GM12865 (cell line): ENCODE measurements around the gene WWTR1.

ENCODE experiments used
- DNase-seq: peaks from one replicate; pipeline ENCODE4 v3.0.0; 2010; ENCODE audit warnings: low read depth
- H3K4me3 ChIP-seq: 2 replicates; pipeline ENCODE4 v1.5.1; 2011; ENCODE audit warnings: mild to moderate bottlenecking, low read depth, low read length, control low read depth
- CTCF ChIP-seq: IDR thresholded peaks from 2 replicates; pipeline ENCODE4 v1.5.1; 2011; ENCODE audit warnings: low read length, control low read depth, low read depth, inconsistent platforms; ENCODE audit not compliant: insufficient read depth; ENCODE audit errors: missing control alignments

WWTR1 gene

GRCh38 chr3:149586871-149587270 lies 71.0 kb downstream of the WWTR1 start:
- no peak for DNase-seq
- no peak overlapping the region for H3K4me3 ChIP-seq
- no peak for TF ChIP-seq CTCF

GRCh38 chr3:149585401-149585726 lies 72.5 kb downstream of the WWTR1 start:
- H3K4me3 ChIP-seq: no peak overlapping the region
- TF ChIP-seq CTCF: no peak
- DNase-seq: peak; percentile 90

DNA sequence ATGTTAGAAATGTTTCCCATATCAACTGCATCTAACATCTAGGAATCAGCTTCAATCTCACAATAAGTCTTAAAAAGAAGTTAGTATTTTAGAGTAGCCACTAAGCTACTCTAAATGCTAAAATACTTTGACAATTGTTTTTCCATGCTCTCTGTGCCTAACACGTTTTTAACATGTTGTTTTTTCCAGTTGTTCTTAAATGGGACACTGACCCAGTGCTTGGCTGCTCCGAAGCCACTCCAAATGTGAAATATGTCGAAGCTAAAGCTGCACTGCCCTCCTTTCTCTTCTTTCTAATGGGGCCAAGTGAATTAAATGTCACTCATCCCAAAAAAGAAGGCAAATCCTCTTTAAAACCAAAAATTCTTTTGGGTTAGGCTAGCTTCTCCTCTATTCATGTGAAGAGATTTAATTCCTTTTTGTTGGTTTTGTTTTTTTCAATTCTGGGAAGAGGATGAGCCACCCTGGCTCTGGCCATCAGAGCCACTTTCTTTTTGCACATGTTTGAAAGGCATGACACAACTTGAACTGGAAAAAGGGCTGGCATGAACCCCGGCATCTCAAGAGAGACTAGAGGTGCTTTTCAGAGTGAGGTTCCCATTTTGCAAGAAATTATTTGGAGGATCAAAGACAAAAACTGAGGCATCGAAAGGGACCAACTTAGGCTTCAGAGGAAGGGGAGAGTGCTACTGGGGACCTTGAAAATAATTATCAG lies 73.7 kb downstream of the WWTR1 start:
- no peak overlapping the region for H3K4me3 ChIP-seq
- no peak for TF ChIP-seq CTCF
- DNase-seq: no peak

DNA sequence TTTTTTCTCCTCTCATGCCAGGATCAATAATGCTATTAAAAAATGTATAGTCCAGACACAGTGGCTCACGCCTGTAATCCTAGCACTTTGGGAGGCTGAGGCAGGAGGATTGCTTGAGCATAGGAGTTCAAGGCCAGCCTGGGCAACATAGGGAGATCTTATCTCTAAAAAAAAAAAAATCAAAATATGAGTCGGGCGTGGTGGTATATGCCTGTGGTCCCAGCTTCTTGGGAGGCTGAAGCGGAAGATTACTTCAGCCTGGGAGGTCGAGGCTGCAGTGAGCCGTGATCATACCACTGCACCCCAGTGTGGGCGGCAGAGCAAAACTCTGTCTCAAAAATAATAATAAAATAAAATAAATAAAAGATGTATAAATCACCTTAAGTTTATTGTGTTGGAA lies 75.4 kb downstream of the WWTR1 start:
- no peak for TF ChIP-seq CTCF
- no peak for DNase-seq
- H3K4me3 ChIP-seq: no peak overlapping the region

DNA sequence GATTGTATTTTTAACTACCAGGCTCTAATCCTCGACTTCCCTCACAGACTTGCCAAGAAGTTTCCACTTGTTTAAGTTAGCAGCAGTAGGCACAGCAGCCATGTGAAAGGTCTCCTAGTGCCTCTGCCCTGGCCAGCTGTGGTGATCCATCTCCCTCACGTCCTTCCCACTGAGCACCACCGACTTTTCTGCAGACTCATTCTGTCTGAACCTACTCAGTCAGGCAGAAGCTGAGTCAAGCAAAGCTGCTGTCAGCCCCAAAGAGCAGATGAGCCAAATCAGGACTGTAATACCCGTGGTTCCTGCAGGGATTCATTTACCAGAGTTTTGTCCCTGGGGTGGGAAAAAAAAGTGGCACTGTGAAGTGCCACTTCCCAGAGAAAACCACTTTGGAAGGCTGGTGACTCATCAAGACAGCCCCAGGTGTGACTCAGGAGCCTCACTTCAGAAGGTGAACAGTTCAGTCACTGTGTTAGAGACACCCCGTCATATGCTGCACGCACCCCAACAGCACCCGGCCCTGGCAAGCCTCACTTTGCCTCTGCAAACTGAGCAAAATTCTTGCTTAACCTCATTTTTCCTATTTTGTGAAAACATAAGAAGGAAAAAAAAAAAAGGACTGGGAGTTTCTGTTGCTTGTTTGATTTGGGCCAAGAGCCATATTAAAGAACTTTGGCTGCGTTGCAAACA lies 76.0 kb downstream of the WWTR1 start:
- DNase-seq: peak; percentile 55
- no peak overlapping the region for H3K4me3 ChIP-seq
- TF ChIP-seq CTCF: no peak

DNA sequence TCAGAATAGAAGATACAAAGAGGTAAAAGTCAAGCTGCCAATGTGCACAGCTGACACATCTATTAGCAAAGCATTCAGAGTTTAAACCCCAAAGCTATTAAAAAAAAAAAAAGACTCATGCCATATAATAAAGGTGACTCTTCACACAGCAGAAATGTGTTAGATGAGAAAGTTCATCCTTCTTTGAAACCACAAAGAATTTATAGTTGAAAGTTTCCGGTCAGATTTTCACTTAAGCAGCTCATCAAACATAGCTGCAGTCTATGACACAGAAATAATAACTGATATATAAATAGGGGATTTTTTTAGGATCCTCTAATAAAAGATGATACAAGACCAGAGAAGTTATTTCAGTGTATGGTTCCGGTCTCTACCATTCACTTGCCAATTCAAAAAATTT lies 76.6 kb downstream of the WWTR1 start:
- DNase-seq: peak; percentile 51
- TF ChIP-seq CTCF: no peak

DNA sequence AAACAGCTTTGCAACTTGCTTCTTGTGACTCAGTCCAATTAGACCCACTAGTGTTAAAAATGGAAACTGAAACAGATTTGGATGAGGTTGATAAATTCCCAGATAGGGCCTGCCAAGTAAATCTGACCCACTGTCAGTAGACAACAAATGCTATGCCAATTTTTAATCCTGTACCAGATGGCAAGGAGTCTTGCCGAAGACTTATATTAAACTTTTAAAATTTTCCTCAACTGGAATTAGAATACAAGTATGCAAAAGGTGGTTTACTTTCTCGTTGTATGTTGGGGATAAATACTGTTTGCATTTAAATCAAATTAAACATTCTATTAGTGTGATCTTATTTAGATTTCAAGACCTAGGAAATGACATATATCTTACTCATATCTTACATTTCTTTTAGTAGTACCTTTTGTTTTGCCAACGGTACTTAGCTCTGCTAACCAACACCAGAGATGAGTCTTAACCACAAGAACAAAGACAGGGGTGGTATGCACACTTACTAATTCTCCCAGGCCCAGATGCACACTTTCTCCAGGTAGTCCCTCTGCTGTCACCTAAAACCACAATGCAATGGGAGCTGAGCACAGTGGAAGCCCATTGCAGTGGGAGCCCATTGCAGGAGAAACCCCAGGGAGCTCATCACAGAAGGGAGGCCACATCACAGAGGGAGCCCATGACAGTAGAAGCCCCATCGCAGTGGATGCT lies 77.8 kb downstream of the WWTR1 start:
- TF ChIP-seq CTCF: no peak
- no peak overlapping the region for H3K4me3 ChIP-seq
- DNase-seq: peak; percentile 65

More for the DNA sequence above, 76.6 kb downstream of the WWTR1 start:
- no peak overlapping the region; the same call in 1 of the 2 replicates for H3K4me3 ChIP-seq
